Measurements from ENCODE around the gene RBM4. TPM values are rescaled to one million over a fixed set of nuclear protein-coding genes. Genes with fewer than 3 reads are reported as not detected.

The RBM4 gene, protein sequence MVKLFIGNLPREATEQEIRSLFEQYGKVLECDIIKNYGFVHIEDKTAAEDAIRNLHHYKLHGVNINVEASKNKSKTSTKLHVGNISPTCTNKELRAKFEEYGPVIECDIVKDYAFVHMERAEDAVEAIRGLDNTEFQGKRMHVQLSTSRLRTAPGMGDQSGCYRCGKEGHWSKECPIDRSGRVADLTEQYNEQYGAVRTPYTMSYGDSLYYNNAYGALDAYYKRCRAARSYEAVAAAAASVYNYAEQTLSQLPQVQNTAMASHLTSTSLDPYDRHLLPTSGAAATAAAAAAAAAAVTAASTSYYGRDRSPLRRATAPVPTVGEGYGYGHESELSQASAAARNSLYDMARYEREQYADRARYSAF
- 189 TPM for total RNA-seq

DNA sequence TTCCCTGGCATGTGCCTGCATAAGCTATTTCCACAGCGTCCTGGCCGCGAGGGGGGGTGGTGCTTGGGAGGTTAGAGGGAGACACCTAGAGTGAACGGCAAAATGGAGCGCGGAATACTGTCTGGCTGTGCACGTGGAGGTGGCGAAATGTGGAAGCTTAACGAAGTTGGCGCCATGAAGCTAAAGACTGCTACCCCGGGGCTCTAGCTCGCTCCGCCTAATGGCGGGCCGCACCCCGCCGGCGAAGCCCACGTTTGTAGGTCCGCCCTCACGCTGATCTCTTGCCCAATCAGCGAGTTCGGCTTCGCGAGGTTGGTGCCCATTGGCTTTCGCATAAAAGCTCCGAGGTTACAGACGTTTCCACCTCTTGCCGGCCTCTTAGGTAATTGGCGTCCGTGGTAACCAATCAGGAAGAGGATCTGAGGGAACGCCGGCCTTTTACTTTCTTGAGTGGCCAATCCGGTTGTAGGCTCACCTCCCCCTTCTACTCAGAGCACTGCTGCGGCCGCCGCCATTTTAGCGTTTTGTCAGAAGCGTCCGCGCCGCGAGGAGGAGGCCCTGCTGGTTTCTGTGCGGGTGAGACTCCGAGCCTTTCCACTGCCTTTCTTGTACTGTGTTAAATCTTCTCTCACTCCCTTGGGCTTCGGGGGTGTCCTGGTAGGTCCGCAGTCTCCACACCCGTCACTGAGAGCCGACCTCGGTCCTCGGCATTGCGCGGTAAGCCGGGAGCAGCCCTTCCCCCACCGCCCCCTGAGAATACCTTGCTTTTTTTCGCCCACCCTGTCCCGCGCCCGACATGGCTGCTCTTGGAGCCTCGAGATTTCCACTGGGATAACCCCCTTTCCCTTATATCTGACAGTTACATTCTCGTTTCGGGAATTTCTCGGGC, at the start of gene RBM4:
TSS of gene RBM4 (plus strand) at position 527 of the 889 bp plus-strand sequence. CDS start 1,009 bp downstream, outside the sequence.

DNA sequence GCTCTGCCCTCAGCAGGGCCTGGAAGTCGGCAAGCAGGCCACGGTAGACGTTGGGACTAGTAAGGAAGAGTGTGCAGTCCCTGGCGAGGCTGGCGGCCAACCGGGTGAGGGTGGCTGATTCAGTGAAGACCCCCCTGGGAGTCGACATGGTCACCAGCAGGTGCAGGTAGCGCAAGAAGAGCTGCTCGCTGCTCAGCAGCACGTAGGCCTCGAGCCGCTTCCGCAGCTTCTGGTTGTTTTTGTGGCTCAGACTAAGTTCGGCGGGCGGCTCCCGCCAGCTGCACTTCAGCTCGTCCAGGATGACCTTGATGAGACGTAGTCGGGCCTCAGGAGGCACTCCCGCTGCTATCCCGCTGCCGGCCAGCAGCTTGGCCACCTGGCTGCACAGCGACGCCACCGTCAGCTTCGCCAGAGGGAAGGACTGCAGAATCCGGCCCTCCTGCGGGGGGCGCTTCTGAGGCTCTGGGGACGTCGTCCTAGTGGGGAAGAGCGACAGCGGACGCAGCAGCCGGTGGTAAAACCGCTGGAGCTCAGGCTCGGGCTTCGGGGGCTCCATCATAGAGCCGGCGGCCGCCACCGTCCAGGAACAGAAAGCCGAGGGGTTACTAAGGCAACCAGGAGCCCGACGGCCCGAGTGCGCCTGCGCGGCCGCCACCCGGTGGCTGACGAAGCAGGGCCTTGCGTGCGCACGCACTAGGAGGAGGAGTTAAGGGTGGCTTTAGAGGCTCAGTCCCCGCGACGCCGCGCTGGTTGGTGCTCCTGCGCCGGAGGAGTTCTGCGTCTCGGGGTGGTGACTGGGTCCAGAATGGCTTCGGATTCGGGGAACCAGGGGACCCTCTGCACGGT, 45.8 kb upstream of the RBM4 start, which contains the start of the genes CCDC87 and CCS:
TSS of gene CCDC87 (minus strand) at position 607 of the 846 bp plus-strand sequence. CDS start at position 559, 48 bp downstream.
TSS of gene CCS (plus strand) at position 729 of the 846 bp plus-strand sequence. CDS start at position 806, 77 bp downstream.

DNA sequence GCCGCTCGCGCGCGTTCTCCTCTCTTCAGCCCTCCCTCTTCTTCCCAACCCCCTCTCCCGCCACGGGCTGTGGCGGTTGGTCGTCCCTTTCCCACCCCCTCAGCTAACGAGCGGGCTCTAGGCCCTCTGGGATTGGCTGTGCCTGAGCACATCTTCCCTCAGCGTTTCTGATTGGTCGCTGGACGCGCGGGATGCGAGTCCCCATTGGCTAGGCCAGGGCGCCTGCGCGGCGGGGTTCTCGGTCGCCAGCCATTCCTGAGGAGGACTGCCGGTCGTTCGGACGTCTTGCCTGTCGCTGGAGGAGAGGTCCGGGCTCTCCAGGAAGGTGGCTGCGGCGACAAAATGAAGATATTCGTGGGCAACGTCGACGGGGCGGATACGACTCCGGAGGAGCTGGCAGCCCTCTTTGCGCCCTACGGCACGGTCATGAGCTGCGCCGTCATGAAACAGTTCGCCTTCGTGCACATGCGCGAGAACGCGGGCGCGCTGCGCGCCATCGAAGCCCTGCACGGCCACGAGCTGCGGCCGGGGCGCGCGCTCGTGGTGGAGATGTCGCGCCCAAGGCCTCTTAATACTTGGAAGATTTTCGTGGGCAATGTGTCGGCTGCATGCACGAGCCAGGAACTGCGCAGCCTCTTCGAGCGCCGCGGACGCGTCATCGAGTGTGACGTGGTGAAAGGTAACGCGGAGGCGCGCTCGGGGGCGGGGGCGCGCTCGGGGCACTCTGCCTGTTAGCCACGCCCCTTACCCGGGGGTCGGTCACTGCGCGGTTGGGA, 21.9 kb upstream of the RBM4 start, which contains the start of gene RBM14:
TSS of gene RBM14 (plus strand) at position 252 of the 776 bp plus-strand sequence. CDS start at position 343, 91 bp downstream.

DNA sequence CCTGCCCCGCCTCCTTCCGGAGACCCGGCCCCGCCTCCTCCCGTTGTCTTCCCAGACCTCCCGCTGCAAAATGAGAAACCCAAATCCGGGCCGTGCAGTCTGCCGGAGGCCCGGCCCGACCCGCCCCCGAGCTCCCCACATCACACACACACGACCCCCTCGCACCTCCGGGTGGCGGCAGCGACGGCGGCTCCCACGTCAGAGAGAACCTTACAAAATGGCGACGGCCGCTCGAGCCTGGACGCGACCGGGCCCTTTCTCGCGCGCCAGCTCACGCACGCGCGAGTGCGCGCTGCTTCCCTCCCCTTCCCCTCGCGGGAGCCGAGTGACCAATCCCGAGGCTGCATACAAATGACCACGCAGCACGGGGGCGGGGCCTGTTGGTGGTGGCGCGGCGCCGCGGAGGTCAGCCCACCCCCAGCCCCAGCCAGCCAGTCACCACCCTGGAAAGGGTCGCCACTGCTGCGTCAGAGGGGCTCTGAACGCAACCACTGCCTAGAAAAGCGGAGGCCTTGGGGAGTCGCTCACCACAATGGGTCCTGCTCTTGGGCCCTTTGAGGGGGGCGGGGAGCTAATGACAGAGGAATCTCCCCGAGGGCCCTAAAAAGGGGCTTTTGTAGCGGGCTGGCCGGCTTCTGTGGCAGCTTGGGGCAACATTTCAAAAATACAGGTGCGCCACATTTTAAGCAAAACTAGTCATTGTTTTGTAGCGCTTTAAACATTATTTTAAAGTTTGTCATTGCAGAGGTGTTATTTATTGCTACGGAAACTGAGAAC, 39.3 kb downstream of the RBM4 start, which contains the start of gene RBM4B:
TSS of gene RBM4B (minus strand) at position 289 of the 777 bp plus-strand sequence. CDS start 808 bp downstream, outside the sequence.

Other genes with a start within 250 kb of the RBM4 start
- gene NPAS4, start 217.7 kb upstream of the RBM4 start, total RNA-seq: 0.82 TPM
- gene MRPL11, start 199.9 kb upstream of the RBM4 start, total RNA-seq: 27.0 TPM
- gene PELI3, start 171.8 kb upstream of the RBM4 start, total RNA-seq: 13.6 TPM
- 24.1 TPM for gene DPP3, start 158.3 kb upstream of the RBM4 start, total RNA-seq
- 146 TPM for gene BBS1, start 128.1 kb upstream of the RBM4 start, total RNA-seq
- gene ZDHHC24, start 92.7 kb upstream of the RBM4 start, total RNA-seq: 10.4 TPM
- 0.49 TPM for gene ACTN3, start 91.8 kb upstream of the RBM4 start, total RNA-seq
- 83.2 TPM for gene CTSF, start 70.1 kb upstream of the RBM4 start, total RNA-seq
- 0.38 TPM for gene CCDC87, start 45.6 kb upstream of the RBM4 start, total RNA-seq
- gene CCS, start 45.5 kb upstream of the RBM4 start, total RNA-seq: 36.2 TPM
- 100 TPM for gene RBM14, start 22.1 kb upstream of the RBM4 start, total RNA-seq
- gene RBM4B, start 39.2 kb downstream of the RBM4 start, total RNA-seq: 71.8 TPM
- 98.3 TPM for gene SPTBN2, start 90.5 kb downstream of the RBM4 start, total RNA-seq
- gene RCE1, start 204.7 kb downstream of the RBM4 start, total RNA-seq: 14.1 TPM
- 14.6 TPM for gene LRFN4, start 218.4 kb downstream of the RBM4 start, total RNA-seq